Limb (tissue), 2 donors: ENCODE measurements around the gene CAMK2D.

ENCODE experiments used
- DNase-seq, 2 donors: peaks; one replicate each; pipeline ENCODE4 v3.0.0-alpha.2; 2016; ENCODE audit errors: extremely low spot score in 2 of 2

Gene CAMK2D

GRCh38 chr4:113763029-113763285, 1.4 kb upstream of the CAMK2D start:
- no peak for DNase-seq

DNA sequence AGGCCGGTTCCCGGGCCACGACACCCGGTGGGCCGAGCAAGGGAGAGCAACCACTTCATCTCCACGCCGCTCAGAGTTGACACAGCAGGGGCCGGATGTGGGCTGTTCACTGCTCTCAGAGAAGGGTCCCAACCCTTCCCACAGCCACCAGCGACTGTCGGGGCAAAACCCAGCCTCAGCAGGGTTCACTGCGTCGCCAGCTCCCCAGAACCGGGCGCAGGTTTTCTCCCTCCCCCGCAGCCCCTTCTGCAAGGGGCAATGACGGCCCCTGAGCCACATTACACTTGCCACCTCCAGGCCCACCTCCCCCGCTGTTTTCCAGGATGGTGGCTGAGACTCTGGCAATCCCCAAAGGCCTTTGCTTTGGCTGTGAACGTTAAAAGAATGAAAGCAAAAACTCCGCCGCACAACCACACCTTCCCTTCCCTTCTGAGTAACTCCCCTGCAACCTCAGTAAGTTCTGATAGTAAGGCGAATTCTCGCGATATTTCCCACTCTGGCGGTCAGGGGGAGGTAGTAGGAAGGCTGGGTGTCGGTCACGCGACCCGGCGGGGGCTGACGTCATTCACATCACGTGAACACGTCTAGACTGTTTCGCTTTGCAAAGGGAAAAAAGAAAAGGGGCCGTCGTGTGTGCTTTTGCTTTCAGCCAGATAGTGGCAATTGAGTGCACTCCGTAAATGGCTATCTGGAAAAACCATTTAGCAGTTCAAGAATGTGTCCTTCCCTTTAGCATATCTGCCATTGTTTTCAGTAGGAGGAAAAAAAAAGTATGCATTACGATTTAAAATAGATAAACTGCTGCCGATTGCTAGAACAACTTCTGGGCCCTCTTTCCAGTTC, 869 bp upstream of the CAMK2D start:
- peak; percentile 97 to 98 for DNase-seq

DNA sequence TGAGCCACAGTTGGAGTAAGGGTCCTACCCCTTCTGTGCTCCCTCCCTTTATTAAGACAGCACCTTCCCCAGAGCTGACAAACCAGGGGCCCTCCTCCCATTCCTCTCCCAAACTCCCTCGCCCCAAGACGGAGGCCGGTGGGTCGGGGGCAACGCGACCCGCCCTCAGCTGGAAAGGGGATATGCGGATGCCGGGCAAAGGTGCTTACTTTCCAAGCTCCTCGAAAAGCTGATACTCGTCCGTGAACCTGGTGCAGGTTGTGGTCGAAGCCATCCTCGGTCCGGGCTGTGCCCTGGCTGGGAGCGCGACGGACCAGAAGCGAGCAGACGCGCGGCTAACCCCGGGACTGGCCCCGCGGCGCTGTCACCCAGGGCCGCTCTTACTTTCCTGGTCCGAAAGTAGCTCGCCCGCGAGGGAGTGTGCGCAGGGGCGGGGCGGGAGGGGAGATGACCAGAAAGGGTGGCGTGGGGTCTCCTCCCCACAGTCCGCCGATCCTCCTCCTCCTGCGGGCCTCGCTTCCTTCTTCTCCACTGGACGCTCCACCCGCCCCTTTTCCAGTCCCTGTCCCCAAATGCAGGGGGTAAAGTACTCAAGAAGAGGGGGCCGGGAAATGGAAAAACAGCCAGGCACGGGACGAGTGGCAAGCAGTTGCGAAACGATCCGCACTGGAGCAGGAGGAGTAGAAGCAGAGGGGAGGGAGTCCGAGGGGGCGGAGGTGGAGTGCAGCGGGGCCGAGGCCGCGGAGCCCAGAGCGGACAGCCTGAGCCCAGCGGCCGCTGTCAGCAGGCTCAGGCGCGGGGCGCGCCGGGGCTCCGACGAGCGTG, 531 bp downstream of the CAMK2D start:
- peak; percentile 28 to 81 for DNase-seq

GRCh38 chr4:113760094-113760794, 1.3 kb downstream of the CAMK2D start:
- peak; percentile 31 to 67 for DNase-seq

DNA sequence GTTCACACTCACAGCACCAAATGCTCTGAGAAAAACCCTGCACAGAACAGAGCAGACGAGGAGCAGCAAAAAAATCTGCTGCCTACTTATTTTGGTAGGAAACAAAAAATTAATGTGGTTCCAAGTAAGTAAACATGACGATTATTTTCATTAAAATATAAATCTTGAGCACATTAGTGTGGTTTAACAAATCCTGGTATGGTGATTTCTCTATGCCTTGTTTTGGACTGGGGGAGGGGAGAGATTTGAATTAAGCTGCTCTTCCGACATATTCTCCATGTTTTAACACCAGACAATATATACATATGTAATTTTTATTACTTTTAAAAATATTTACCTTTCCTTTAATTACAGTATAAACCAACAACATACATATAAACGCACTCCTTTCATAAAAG, 1.8 kb downstream of the CAMK2D start:
- no peak for DNase-seq

GRCh38 chr4:113758372-113758771, 3.2 kb downstream of the CAMK2D start:
- DNase-seq: peak in 1 of 2 donors; percentile 21

DNA sequence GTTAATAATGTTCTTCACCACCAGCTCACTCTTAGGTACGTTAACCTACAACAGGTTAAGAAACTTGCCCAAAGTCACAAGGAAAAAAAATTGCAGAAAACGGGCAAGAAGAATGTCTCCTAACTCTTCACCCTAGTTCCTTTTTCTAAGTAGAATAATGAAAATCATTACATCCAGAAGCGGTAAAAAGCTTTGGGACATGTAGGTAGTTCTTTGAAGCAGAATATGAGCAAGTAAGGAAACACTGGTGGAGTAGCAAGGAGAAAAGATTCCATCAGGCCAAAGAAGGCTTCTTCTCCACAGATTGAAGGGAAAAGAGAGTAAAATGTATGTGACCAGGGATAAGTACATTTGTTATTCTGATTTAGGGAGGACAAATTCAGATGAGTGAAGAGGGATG, 4.1 kb downstream of the CAMK2D start:
- DNase-seq: no peak

DNA sequence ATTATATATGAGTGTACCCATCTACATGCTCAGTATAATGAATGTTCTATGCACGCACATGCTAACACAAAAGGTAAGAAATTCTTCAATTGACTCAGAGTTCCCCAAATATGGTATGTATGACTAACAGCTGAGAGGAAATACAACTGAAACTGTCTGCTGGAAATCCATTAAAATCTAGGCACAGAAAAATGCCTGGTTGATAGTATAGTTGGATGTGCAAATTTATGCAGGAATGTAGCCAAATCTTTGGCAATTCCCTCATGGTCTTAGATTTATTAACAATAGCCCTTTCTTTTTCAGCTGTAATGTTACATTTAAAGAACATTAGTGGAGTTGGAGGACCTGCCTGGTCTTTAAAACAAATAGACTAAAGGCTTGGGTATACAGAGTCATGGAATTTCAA, 5.5 kb downstream of the CAMK2D start:
- DNase-seq: no peak

DNA sequence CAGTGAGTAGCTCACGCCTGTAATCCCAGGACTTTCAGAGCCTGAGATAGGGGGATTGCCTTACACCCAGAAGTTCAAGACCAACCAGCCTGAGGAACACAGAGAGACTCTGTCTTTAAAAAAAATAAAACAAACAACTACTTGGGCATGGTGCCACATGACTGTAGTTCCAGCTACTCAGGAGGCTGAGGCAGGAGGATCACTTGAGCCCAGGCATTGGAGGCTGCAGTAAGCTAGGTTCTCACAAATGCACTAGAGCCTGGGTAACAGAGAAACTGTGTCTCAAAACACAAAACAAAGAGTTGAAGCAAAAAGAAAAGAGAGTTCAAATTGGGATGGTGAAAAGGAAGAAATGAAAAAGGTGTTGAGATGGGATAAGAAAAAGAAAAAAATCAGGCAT, 10.8 kb downstream of the CAMK2D start:
- no peak for DNase-seq

DNA sequence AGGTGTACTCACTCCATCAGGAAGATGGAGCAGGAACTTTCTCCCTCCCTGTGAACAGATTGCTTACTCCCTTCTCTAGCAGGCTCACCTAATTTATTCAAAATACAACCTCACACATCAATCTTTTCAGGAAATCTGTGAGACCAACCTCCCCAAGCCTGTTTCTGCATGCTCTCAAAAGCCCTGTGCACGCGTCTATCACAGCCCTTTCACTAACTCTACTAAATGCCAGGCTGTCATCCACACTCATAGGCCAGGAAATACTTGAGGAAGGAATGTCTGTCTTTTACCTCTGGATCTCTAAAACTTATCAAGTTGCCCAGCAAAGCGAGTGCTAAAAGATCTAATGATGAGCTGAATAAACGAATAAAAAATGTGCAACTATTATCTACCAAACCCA, 11.2 kb downstream of the CAMK2D start:
- DNase-seq: no peak

DNA sequence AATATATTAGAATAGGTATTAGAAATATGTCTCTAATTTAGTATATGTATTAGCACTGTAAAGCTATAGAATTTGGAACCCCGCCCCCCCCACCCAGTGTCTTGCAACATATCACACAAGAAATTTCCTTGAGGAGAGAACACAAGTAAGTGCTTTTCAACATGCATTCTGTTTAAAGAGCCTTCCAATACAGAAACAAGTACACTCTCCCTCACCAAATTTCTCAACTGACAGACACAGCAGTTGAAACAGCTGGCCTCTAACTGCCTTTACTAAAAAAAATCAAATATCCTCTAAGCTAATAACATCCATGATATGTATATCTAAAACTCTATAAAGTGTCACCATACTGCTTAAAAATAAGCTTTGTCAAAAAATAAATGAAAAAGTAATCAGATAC, 12.4 kb downstream of the CAMK2D start:
- no peak for DNase-seq

GRCh38 chr4:113747949-113748348, 13.6 kb downstream of the CAMK2D start:
- DNase-seq: no peak

GRCh38 chr4:113745711-113746110, 15.8 kb downstream of the CAMK2D start:
- DNase-seq: no peak

DNA sequence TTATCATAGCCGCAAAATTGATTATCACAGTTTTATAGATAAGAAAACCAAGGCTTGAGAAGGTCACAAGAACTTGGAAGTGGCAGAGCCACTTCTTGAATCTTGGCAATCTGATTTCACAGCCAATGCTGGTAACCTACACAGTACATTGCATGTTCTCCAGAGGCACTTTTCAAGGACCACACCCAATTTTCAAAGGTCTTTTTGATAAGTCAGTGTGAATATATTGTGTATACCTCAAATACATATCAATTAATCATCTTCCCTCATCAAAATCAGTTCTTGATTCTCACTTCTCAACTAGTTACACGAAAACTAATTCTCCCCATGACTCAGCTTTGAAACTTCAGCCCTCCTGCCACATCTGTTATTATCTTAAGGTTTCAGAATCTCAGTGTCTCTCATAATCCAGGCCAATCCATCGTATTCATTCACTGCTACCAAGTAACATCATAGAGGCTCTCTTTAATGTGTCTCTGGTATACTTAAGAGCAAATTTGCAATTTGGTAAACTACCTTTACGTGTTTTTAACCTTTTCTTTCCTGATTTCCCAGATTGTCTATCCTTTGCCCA, 16.8 kb downstream of the CAMK2D start:
- no peak for DNase-seq

- no peak for DNase-seq
Observed at GRCh38 chr4:113743690-113744089, 17.8 kb downstream of the CAMK2D start.

DNA sequence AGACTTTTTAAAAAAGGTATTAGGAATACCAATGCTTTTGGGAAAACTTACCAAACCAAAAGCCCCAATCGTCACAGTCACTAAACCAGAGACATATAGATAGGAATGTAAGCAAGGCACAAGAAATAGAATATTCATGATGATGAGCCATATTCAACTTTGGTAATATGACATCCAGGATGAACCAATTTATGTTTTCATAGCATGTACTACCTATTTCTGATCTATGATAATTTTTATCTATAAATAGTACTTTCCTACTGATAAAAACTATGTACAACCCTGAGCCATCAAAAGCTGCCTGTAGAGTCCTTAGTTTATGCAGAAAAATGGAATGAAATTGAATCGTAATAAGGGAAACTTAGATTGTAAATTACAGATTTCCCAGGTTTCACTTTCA, 18.9 kb downstream of the CAMK2D start:
- no peak for DNase-seq

DNA sequence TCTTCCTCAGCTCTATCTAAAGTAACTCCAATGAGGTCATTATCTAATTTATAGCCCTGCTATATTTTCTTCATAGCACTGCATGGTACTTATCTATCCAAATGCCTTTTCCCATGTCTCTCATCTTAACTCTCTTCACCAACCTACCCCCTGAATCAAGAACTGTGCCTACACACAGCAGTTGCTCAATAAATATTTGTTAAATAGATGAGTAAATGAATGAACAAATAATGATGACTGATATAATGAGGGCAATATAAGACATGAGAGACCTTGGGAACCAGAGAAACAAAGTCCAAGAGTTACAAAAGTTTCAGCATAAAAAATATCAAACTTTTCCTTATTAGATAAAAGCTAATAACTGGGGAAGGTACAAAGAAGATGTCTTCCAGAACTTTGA, 19.6 kb downstream of the CAMK2D start:
- no peak for DNase-seq

- no peak for DNase-seq
Observed at GRCh38 chr4:113740857-113741379, 20.6 kb downstream of the CAMK2D start.

GRCh38 chr4:113739197-113739596, 22.3 kb downstream of the CAMK2D start:
- DNase-seq: no peak

GRCh38 chr4:113738251-113738650, 23.3 kb downstream of the CAMK2D start:
- DNase-seq: no peak

- DNase-seq: no peak
Observed at GRCh38 chr4:113733685-113734084, 27.9 kb downstream of the CAMK2D start.
